GM21619 (cell line): ENCODE measurements around the gene TET1.
"Not testable (repeated sequence)": the region's sequence is repeated elsewhere in the genome, so short reads cannot be mapped to it uniquely, and the experiment has no call there.

ENCODE experiments used
- ATAC-seq: cut with Tn5 transposase; IDR thresholded peaks from one replicate; pipeline ENCODE4 v1.9.1; 2021; ENCODE audit not compliant: unreplicated experiment

The TET1 gene

DNA sequence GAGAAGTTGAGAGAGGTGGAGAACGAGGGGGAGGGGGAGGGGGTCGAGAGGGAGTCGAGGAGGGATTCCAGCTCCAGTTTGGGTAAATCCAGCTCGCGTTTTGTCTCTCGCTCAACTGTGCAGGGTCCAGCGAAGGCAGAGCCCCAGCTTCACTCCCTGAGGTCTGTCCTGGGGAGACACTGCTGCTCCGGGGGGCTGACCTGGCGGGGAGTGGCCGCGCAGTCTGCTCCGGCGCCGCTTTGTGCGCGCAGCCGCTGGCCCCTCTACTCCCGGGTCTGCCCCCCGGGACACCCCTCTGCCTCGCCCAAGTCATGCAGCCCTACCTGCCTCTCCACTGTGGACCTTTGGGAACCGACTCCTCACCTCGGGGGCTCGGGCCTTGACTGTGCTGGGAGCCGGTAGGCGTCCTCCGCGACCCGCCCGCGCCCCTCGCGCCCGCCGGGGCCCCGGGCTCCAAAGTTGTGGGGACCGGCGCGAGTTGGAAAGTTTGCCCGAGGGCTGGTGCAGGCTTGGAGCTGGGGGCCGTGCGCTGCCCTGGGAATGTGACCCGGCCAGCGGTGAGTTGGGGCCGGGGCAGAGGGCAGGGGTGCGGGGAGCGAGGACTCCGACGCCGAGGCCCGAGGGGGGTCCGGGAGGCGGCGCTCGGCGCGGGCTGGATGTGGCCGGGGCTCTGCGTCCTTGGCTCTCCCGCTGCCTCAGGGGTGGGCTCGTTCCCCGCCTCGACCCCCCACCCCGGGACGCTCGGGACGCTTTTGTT lies at the start of gene TET1:
Gene TET1, plus strand, starts transcription at position 152 of the 757 bp plus-strand sequence. CDS start 12,002 bp downstream, outside the sequence.
- no peak for ATAC-seq

DNA sequence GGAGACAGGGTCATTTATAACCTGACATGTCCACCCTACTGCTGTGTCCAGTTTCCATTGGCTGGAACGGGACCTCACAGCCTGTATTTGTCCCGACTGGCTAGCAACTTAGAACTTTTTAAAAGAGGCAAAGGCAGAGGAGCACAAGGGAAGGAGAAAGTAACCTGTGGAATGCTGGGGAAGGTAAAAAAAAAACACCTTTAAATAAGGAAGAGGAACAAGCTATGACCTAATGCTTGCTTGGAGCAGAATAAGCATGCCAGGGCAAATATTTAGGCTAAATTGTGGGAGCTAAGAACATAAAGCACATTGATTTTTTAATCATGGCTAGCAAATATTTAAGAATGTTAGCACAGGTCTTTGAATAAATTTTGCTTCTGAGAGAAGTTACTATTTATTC lies 43.9 kb upstream of the TET1 start:
- ATAC-seq: not testable (repeated sequence)

- no peak for ATAC-seq
Measured at GRCh38 chr10:68516766-68517165, 43.4 kb upstream of the TET1 start.

- no peak for ATAC-seq
Measured at GRCh38 chr10:68517188-68517587, 42.9 kb upstream of the TET1 start.

- not testable (repeated sequence) for ATAC-seq
Measured at GRCh38 chr10:68518609-68519008, 41.5 kb upstream of the TET1 start.

- ATAC-seq: not testable (repeated sequence)
Measured at GRCh38 chr10:68525490-68526038, 34.6 kb upstream of the TET1 start.

DNA sequence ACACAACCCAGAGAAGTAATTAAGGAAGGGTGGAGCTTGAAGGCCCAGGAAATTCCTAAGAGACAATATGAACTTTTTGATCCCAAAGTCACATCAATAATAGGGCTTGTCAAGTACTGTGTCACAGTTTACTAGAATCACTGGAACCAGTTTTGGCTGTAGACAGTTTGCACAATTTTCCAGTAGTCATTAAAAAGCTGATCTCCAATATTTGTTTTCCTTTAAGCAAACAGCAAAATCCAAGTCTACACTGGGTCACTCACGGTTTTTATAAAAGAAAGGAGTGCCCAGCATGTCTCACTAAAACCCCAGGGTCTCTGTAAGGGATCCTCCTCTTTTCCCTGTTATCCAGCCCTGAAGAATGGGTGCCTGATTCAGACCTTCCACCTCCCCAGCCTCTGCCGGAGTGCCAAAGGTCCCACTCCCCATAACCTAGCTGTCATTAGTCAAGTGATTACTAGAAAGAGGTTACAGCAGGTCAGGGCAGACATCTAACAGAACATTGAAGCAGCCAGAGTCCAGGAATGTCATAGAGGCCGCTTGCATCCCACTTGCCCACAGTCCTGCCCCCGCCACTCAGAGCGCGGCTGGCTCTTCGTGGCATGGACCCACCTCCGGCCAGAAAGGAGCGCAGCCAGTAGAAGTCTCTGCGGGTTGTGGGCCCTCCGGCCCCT lies 33.4 kb upstream of the TET1 start:
- ATAC-seq: no peak

GRCh38 chr10:68536973-68537372 lies 23.2 kb upstream of the TET1 start:
- no peak for ATAC-seq

GRCh38 chr10:68537796-68538195 lies 22.3 kb upstream of the TET1 start:
- ATAC-seq: no peak

DNA sequence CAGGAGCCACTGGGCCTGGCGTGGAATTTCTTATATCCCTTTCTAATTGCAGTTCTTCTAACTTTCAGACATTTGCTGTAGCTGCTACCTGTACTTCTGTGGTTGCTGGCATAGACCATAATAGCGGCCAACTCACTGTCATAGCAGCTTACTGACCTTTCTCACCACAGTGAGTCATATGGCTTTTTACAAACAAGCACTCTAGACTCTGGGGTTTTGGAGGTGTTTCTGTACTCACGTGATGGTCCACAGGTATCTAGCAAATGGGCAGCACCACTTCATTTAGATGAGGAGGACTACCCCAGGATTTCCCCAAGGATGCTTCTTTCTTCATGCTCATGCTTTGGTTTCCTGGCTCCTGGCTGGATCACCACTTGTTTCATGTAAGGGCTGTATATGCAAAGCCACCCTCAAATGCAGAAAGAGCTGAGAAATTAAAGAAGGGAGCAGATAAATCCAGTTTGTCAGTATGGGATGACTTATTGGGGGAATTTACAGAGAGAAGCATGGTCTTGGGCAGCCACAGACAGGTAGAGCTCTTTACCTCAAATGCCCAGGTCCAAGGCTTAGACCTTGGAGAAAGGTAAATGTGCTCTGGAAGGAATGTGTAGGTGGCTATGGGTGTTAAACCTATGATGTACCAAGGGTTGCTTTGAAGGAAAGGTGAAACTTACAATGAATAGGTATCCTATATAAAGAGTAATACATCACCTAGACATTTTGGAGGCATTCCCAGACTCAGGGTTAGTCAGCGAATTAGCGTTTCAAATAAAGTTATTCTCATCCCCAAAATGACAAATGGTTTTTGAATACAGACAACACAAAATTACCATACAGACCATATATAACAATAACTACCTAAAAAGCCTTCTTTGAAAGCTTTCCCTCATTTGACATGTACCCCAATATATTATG lies 16.9 kb upstream of the TET1 start:
- ATAC-seq: no peak

- ATAC-seq: peak; percentile 77
Measured at GRCh38 chr10:68550747-68551411, 9.3 kb upstream of the TET1 start.

GRCh38 chr10:68553138-68553537 lies 7.0 kb upstream of the TET1 start:
- ATAC-seq: no peak

DNA sequence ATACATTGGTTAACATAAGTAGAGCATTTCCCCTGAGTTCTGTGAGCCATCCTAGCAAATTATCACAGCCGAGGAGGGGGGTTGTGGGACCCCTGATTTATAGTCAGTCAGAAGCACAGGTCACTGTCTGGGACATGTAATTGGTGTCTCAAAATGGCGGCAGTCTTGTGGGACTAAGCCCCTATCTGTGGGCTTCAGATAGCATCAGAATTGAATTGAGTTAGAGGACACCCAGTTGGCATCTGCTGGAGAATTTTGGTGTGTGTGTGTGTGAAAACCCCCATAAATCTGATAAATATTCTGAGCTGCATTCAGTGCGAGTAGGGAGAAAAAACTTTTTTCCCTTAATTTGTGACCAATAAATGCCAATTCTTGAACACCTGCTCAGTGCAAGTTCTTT lies 6.5 kb upstream of the TET1 start:
- no peak for ATAC-seq

- no peak for ATAC-seq
Measured at GRCh38 chr10:68558478-68558877, 1.7 kb upstream of the TET1 start.

DNA sequence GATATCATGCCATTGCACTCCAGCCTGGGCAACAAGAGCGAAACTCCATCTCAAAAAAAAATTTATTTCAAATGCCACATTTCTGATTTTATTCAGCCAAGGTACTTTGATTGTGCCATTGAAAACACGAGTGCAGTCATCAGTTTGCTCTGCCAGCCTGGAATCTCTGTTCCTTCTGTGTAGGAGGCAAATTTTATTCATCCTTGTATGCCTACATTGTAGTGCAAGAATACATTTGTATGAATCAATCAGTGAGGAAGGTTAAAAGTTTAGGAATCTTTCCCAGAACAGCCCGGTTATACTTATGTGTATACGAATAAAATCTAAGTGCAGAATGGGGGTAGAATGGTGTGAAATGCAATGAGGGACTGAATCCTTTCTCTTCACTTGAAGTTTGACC lies 886 bp upstream of the TET1 start:
- ATAC-seq: no peak

DNA sequence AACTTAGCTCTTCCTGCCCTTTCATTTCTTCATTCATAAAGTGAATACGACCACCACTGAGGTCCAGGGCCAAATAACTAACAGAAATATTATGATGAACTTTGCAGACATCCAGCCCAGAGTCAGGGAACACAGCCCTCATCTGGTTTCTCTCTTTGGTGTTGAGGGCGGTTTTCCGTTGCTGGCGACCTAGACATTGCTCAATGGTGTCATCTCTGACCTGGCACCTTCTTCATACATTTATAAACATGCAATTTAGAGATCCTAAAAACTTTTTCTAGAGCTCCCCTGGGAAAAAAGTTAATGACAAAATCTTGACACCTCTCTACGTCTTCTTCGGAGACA lies 324 bp upstream of the TET1 start:
- no peak for ATAC-seq

DNA sequence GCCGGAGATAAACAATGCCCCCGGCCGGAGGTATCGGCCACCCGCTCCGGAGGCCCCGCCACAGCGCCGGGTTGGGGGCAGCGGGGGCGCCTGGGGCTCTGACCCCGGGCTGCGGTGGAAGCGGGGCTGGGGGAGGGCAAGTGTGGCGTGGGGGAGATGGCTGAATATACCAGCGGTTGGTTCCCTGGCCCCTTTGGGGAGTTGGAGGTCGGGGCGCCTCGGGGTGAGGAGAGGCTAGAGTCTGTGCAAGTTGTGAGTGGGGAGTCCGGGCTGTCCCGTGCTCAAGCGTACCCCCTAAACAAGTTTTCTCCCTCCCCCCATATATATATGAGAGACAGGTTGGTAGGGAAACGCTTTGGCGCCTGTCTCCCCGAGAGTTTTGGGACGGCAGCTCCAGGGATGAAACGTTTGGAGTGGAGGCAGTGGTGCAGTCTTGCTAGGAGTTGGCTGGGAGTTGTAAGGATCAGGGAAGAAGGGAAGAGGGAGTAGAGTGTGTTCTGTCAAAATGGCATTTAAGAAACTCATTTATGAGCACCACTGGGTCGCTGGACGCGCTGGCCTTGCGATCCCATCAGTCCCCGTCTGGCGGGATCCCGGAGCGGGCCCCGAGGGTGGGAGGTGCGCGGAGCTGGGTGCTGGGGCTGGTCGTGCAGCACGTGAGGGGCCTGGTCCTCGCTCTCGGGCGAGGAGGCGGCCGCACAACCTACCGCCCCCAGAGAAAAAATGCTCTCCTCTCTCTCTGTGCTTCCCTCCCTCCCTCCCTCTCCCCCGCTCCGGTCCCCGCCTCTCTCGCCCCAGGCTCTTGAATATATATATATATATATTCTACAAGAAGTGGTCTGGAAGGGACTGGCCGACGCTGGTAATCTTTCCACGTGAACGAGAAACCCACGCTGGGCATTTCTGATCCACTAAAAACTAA lies 1.1 kb downstream of the TET1 start:
- ATAC-seq: no peak

DNA sequence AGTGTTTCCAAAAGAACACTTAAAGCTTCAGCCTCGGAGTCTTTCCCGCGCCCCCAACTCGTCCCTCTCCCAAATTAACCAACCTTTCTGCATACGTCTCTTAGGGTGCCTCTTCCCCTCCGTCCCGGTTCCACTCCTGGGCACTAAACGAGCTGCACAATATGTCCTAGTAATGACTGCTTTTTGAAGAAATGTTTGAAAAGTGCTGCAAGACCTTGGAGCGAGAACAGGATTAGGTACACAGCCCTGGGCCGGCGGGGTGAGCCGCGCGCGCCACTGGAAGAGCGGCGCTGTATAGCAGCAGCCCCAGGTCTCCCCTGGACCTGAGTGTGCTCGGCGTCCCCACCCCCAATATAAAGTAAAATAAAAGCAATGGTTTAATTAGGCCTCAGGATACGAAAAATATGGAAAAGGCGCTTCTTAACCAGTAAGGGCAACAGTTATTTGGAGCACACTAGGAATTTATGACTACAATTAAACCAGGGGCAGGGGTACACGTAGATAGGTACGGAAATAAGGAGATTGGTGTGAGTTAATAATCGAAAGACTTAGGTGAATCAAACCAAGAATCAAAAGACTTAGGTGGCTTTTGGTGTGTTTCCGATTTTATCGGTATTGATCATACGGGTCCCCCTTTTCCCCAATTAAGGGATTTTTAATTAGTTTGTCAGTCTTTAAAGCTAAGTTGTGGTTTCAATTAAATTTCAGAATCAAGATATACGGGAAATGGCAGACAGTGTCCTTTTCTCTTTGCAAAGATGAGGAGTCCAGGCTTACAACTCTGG lies 1.9 kb downstream of the TET1 start:
- ATAC-seq: no peak
